ENCODE data around the gene SNX9.

GRCh38 chr6:157974341-157974894 lies 151.4 kb downstream of the SNX9 start:
- TF ChIP-seq CTCF (IDR thresholded peaks at IDR 0.05; ENCODE audit: low read length) (no peak), EZH2 (IDR thresholded peaks at IDR 0.05; ENCODE audit: borderline replicate concordance, low read length) (no peak)
